Omental fat pad (tissue), 4 donors: ENCODE measurements around the gene CD86. TPM values are rescaled to one million over a fixed set of nuclear protein-coding genes. Genes with fewer than 3 reads are reported as not detected.

ENCODE experiments used
- ATAC-seq: fragments of 150-250 bp; one replicate; pipeline ENCODE4 v1.9.1; 2016; ENCODE audit warnings: mild to moderate bottlenecking, moderate library complexity; ENCODE audit not compliant: low FRiP score
- DNase-seq: peaks from one replicate; pipeline ENCODE4 v3.0.0-alpha.2; 2019; ENCODE audit warnings: low spot score
- total RNA-seq, 4 donors: library from RNA; depleted of rRNA; stranded (reverse); fragments of >200 nt; gene quantifications; one replicate each; pipeline ENCODE4 v1.1.0, GENCODE V29; 2016
- TF ChIP-seq, protein P1 (sequence below), 3 donors: fragments of 450-650 bp; IDR thresholded peaks; one replicate each; pipeline ENCODE4 v1.5.1; 2016 to 2017; ENCODE audit warnings: antibody characterized with exemption in 3 of 3, mild to moderate bottlenecking in 3 of 3, moderate library complexity in 2 of 3

Gene CD86
- total RNA-seq, 4 donors from 2014 or later = 10.7 to 21.6 (median 15.2) TPM

DNA sequence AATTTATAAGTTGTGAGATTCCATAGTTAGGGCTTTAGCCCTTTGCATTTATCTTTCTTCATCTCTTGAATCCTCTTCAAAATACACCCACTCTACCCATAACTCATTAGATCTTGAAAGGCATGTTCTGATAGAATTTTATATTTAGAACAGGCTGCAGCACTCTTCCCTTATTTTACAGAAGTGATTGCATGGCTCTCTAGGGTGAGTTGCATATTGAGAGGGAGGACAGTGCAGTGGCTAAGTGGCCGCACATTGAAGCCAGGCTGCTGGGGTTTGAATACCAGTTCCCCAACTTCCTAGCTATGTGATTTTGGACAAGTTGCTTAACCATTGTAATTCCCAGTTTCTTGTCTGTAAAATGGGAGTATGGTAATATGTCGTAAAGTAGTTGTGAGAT is 2.5 kb downstream of the CD86 start:
- TF ChIP-seq, protein P1, sequence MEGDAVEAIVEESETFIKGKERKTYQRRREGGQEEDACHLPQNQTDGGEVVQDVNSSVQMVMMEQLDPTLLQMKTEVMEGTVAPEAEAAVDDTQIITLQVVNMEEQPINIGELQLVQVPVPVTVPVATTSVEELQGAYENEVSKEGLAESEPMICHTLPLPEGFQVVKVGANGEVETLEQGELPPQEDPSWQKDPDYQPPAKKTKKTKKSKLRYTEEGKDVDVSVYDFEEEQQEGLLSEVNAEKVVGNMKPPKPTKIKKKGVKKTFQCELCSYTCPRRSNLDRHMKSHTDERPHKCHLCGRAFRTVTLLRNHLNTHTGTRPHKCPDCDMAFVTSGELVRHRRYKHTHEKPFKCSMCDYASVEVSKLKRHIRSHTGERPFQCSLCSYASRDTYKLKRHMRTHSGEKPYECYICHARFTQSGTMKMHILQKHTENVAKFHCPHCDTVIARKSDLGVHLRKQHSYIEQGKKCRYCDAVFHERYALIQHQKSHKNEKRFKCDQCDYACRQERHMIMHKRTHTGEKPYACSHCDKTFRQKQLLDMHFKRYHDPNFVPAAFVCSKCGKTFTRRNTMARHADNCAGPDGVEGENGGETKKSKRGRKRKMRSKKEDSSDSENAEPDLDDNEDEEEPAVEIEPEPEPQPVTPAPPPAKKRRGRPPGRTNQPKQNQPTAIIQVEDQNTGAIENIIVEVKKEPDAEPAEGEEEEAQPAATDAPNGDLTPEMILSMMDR (IDR thresholded peaks at IDR 0.05) = no peak
- DNase-seq (no peak), ATAC-seq (no peak)

DNA sequence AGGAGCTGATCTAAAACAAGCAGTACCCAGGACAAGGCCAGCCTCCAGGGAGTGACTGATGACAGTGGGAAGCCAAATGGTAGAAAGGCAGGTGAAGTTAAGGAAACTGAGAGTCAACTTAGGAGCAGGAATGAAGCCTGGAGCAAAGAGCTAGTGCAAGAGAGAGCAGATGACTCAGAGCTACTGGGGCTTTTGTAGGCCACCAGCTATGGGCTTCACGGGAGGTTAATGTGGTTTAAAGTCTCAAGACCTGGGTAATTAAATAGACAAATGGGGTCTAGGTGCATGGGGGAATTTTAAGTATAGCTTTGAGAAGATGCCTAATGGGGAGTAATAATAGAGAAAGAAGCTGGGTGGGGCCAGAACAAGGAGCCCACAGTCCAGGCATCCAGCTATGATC is 3.1 kb downstream of the CD86 start:
- no peak for ATAC-seq
- DNase-seq = no peak
- TF ChIP-seq, protein P1 (IDR thresholded peaks at IDR 0.05) = no peak

DNA sequence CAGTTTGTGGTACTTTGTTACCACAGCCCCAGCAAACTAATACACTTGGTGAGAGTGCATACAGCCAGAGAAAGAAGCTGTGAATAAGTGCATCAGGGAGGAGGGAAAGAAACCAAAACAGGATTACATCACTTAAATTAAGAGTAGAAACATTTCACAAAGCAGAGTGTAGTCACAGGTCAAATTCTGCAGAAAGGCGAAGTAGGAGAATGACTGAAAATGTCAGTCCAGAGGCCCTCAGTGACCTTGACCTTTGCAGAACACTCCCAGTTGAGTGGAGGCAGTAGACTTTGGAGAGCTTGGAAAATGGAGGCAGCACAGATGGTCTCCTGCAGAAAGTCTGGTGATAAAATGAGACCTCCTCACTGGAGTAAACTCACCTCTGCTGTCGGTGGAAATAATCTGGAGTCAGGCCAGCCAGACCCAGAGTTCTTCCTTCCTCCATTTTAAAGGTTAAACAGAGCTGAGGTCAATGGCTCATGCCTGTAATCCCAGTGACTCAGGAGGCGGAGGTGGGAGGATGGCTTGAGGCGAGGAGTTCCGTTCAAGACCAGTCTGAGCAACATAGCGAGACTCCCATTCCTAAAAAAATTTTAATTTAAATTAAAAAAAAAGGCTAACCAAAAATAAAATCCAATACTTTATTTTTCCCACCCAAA is 5.0 kb downstream of the CD86 start:
- DNase-seq (no peak), ATAC-seq (no peak)
- TF ChIP-seq, protein P1 (IDR thresholded peaks at IDR 0.05) = no peak

DNA sequence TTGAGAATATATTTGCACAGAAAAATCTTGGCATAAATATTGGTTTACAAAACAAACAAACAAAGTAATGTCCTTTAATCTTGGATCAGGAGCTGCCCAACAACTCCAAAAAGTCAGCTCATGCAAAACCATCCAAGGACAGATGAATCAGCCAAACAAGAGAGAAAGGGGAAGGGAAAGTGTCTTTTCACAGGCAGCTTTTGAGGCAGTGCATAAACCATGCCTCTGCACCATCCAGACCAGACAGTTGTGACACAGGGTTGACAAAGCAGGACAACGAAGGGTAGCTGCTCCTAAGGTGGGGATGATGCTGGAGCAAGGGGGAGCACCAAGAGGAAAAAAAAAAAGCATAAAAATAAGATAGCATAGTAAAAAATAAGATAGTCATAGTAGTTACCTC is 8.7 kb downstream of the CD86 start:
- TF ChIP-seq, protein P1 (IDR thresholded peaks at IDR 0.05) = no peak
- ATAC-seq (no peak), DNase-seq (no peak)

DNA sequence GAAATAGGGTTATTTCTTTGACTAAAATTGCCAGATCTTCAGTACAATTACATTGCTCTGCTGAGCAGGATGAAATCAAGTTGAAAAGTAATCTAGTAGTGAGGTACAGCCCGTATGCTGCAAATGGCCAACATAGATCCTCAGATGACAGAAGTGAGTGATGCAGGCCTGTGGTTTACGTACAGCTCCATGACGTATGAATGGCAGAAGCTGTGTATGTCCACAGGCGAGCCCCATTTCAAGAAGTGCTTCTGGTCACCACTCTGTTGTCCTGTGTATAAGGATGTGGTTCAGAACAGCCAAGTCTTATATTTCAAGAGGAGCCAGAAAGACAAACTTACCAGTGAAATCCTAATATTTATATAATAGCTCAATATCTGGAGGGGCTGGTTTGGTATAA is 9.2 kb downstream of the CD86 start:
- TF ChIP-seq, protein P1 (IDR thresholded peaks at IDR 0.05) = no peak
- DNase-seq (no peak), ATAC-seq (no peak)

DNA sequence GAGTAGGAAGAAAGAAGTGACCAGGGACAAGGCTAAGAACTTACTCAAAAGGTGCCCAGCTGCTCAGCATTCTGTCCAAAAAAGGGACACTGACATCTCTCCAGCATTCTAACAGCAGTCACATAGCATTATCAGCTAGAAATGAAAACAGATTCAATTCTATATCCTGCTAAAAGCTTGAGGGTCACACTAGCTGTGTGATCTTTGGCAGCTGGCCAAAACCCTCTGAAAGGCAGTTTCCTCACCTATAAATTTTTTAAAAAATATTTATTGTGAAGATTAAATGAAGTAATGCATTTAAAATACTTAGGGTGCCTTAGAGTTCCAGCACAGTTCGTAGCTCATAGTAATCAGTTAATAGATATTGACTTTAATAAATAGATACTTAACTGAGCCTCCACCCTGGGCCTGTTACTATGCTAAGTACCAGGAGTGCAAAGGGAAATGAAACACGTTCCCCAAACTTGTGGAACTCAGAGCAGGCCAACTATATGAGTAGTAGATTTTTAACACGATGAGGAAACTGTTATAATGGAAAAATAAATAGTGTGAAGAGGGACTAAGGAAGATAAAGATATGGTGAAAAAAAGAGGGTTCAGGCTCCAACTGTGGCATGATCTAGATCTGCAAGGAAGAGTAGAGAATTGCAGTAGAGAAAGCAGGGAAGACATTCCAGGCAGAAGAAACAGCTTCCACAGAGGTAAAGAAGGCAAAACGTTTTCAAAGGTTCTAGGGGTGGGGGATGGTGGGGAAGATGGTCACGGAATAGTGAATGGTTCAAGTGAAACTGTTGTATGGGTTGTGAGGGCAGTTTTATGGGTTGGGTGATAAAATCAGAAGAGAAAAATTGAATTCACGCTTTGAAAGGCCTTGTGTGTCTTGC is 11.4 kb downstream of the CD86 start:
- ATAC-seq (no peak), DNase-seq (no peak)
- TF ChIP-seq, protein P1 (IDR thresholded peaks at IDR 0.05) = no peak

DNA sequence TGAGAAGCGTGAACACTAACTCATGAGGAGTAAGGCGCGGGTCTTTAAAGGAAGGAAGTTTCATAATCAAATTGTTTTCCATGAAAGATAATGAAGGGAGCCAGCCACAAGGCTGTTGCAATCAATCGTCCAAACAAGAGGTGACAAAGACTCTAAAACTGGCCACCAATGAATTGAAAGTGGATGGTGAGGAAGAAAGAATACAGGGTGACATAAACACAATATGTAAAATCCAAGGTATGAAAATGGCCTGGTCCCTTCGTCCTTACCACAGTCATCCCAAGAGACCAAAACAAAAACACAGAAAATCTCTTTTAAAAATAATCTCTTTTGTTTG is 12.0 kb downstream of the CD86 start:
- TF ChIP-seq, protein P1 (IDR thresholded peaks at IDR 0.05) = no peak
- DNase-seq (no peak), ATAC-seq (no peak)
